ENCODE measurements around the gene TMEM94.
"Not testable (repeated sequence)": the region's sequence is repeated elsewhere in the genome, so short reads cannot be mapped to it uniquely, and the experiment has no call there.

The TMEM94 gene

GRCh38 chr17:75445296-75445695 is 11.1 kb upstream of the TMEM94 start:
- no peak for DNase-seq

- DNase-seq = not testable (repeated sequence)
Observed at GRCh38 chr17:75445896-75446295, 10.5 kb upstream of the TMEM94 start.

- DNase-seq = no peak
Observed at GRCh38 chr17:75447951-75448856, 8.2 kb upstream of the TMEM94 start.

GRCh38 chr17:75450270-75450669 is 6.2 kb upstream of the TMEM94 start:
- no peak for DNase-seq

GRCh38 chr17:75454193-75454592 is 2.2 kb upstream of the TMEM94 start:
- no peak for DNase-seq

- not testable (repeated sequence) for DNase-seq
Observed at GRCh38 chr17:75454672-75455071, 1.8 kb upstream of the TMEM94 start.

GRCh38 chr17:75456039-75456416 is 407 bp upstream of the TMEM94 start:
- DNase-seq = peak in 10 of 58 donors; percentile 53 to 85 (median 69)

GRCh38 chr17:75457047-75457654 is 716 bp downstream of the TMEM94 start:
- peak in 47 of 58 donors; percentile 25 to 77 (median 50) for DNase-seq

- no peak for DNase-seq
Observed at GRCh38 chr17:75459246-75459589, 2.8 kb downstream of the TMEM94 start.

- DNase-seq = peak in 7 of 58 donors; percentile 11 to 19 (median 18)
Observed at GRCh38 chr17:75459590-75460267, 3.3 kb downstream of the TMEM94 start.

GRCh38 chr17:75460295-75460694 is 3.9 kb downstream of the TMEM94 start:
- DNase-seq = no peak

- DNase-seq = no peak
Observed at GRCh38 chr17:75463603-75464002, 7.2 kb downstream of the TMEM94 start.

- no peak for DNase-seq
Observed at GRCh38 chr17:75465039-75465438, 8.6 kb downstream of the TMEM94 start.

- DNase-seq = peak in 19 of 58 donors; percentile 12 to 65 (median 33)
Observed at GRCh38 chr17:75468291-75468754, 11.9 kb downstream of the TMEM94 start.

- peak in 1 of 58 donors; percentile 24 for DNase-seq
Observed at GRCh38 chr17:75468779-75469373, 12.4 kb downstream of the TMEM94 start.

- no peak for DNase-seq
Observed at GRCh38 chr17:75471207-75471606, 14.8 kb downstream of the TMEM94 start.

- no peak for DNase-seq
Observed at GRCh38 chr17:75472119-75472518, 15.7 kb downstream of the TMEM94 start.

GRCh38 chr17:75473246-75473645 is 16.8 kb downstream of the TMEM94 start:
- peak in 17 of 58 donors; percentile 10 to 74 (median 46) for DNase-seq

- DNase-seq = no peak
Observed at GRCh38 chr17:75474736-75475135, 18.3 kb downstream of the TMEM94 start.

GRCh38 chr17:75475144-75475835 is 18.9 kb downstream of the TMEM94 start:
- DNase-seq = peak in 24 of 58 donors; percentile 17 to 75 (median 43)

GRCh38 chr17:75475851-75476250 is 19.4 kb downstream of the TMEM94 start:
- peak in 1 of 58 donors; percentile 54 for DNase-seq
